Stomach (tissue), 4 donors: ENCODE measurements around the gene PMF1.

Experiments
- CTCF ChIP-seq, 7 experiments: fragments of 450-650 bp in 4 of 7; fragments of 200-600 bp in 3 of 7; sonication (generic) in 3 of 7; IDR thresholded peaks; one replicate each; pipeline ENCODE4 v1.5.1; 2016 to 2019; ENCODE audit warnings: antibody characterized with exemption in 7 of 7, control low read depth in 2 of 7, mild to moderate bottlenecking in 1 of 7
- POLR2A ChIP-seq, 4 donors: fragments of 450-650 bp; IDR thresholded peaks; one replicate each; pipeline ENCODE4 v1.6.1; 2016; ENCODE audit warnings: antibody characterized with exemption in 4 of 4, control low read depth in 2 of 4, mild to moderate bottlenecking in 1 of 4, moderate library complexity in 1 of 4
- POLR2AphosphoS5 ChIP-seq, 3 donors: sonication (generic); formaldehyde crosslinking; IDR thresholded peaks; one replicate each; pipeline ENCODE4 v1.6.1; 2016; ENCODE audit warnings: antibody characterized with exemption in 3 of 3

- TF ChIP-seq CTCF (IDR thresholded peaks at IDR 0.05), result no peak
- no peak for TF ChIP-seq POLR2A (IDR thresholded peaks at IDR 0.05)
- TF ChIP-seq POLR2AphosphoS5 (IDR thresholded peaks at IDR 0.05), result no peak
These were observed 19.7 kb upstream of the PMF1 start for GRCh38 chr1:156193208-156193487.
